Sigmoid colon (tissue), 4 donors: ENCODE measurements around the gene ZNF735.

ENCODE experiments used
- EP300 ChIP-seq, 4 donors: sonication (generic); formaldehyde crosslinking; IDR thresholded peaks; one replicate each; pipeline ENCODE4 v1.6.1; 2017; ENCODE audit warnings: antibody characterized with exemption in 4 of 4
- TF ChIP-seq, protein P1 (sequence below), 4 experiments: fragments of 450-650 bp in 3 of 4; fragments of 200-600 bp in 1 of 4; IDR thresholded peaks; one replicate each; pipeline ENCODE4 v1.5.1; 2016 to 2019; ENCODE audit warnings: antibody characterized with exemption in 4 of 4, mild to moderate bottlenecking in 3 of 4, moderate library complexity in 2 of 4

DNA sequence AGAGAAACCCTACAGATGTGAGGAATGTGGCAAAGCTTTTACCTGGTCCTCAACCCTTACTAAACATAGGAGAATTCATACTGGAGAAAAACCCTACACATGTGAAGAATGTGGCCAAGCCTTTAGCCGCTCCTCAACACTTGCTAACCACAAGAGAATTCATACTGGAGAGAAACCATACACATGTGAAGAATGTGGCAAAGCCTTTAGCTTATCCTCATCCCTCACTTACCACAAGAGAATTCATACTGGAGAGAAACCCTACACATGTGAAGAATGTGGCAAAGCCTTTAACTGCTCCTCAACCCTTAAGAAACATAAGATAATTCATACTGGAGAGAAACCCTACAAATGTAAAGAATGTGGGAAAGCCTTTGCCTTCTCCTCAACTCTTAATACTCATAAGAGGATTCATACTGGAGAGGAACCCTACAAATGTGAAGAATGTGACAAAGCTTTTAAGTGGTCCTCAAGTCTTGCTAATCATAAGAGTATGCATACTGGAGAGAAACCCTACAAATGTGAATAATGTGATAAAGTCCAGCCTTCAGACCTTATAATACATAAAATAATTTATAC is 59.4 kb downstream of the ZNF735 start:
- TF ChIP-seq, protein P1, sequence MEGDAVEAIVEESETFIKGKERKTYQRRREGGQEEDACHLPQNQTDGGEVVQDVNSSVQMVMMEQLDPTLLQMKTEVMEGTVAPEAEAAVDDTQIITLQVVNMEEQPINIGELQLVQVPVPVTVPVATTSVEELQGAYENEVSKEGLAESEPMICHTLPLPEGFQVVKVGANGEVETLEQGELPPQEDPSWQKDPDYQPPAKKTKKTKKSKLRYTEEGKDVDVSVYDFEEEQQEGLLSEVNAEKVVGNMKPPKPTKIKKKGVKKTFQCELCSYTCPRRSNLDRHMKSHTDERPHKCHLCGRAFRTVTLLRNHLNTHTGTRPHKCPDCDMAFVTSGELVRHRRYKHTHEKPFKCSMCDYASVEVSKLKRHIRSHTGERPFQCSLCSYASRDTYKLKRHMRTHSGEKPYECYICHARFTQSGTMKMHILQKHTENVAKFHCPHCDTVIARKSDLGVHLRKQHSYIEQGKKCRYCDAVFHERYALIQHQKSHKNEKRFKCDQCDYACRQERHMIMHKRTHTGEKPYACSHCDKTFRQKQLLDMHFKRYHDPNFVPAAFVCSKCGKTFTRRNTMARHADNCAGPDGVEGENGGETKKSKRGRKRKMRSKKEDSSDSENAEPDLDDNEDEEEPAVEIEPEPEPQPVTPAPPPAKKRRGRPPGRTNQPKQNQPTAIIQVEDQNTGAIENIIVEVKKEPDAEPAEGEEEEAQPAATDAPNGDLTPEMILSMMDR (IDR thresholded peaks at IDR 0.05): no peak
- TF ChIP-seq EP300 (IDR thresholded peaks at IDR 0.05): no peak
